Measurements from ENCODE around the gene AOPEP.

The AOPEP gene

DNA sequence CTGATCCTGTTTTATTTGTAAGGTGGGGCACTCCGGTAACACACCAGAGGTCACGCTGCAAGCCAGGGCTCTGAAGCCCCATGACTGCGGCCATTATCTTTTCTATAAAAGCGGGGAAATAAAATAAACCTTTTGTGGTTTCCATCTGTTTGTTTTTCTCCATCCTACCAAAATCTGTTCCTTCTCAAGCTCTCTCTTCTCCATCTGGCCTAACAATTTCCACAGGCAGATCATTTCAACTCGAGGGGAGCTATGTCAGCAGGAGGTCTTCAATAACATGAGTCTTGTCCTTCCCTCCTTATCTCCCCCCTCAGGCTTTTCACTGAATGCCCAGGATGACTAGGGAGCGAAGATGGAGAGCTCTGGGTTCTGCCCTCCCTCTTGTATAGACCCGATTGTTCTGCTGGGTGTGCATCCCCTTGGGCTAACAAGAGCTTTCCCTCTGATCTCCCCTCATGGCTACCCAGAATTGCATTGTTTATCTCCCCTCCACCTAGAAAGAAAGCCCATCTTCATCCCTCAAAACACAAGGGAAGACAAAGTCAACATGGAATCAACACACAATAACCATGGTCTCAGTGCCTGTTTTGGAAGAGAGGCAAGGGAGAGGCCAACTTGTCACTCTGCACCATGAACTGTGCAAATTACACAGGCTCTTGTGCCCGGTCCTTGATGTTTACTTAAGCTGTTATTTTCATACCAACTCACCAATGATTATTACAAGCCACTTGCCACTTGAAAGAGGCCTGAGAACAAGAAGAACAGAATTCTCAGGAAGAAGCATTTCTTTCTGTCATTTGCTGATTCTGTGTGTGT lies 403.2 kb downstream of the AOPEP start:
- H3K27ac ChIP-seq = no peak overlapping the region
- TF ChIP-seq, protein P1, sequence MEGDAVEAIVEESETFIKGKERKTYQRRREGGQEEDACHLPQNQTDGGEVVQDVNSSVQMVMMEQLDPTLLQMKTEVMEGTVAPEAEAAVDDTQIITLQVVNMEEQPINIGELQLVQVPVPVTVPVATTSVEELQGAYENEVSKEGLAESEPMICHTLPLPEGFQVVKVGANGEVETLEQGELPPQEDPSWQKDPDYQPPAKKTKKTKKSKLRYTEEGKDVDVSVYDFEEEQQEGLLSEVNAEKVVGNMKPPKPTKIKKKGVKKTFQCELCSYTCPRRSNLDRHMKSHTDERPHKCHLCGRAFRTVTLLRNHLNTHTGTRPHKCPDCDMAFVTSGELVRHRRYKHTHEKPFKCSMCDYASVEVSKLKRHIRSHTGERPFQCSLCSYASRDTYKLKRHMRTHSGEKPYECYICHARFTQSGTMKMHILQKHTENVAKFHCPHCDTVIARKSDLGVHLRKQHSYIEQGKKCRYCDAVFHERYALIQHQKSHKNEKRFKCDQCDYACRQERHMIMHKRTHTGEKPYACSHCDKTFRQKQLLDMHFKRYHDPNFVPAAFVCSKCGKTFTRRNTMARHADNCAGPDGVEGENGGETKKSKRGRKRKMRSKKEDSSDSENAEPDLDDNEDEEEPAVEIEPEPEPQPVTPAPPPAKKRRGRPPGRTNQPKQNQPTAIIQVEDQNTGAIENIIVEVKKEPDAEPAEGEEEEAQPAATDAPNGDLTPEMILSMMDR (conservative IDR thresholded peaks at IDR 0.05) = no peak
- no peak for TF ChIP-seq ZFX (IDR thresholded peaks at IDR 0.05)

DNA sequence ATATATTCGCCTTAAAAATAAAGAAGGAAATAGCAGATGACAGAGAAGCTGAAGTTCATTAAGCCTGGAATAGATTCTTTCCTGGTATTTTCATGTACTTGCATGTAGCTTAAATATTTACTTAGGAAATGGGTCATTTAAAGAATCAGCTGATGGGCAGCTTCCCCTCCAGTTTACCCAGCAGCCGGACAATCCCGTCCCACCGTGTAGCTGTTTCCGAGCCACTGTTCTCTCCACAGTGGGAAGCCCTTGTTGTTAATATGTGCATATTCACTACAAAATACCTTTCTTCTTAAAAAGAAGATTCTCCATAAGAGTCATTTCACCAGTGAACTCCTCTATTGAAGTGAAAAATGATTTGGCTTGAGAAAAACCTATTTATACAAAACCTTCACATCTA lies 404.0 kb downstream of the AOPEP start:
- no peak for TF ChIP-seq ZFX (IDR thresholded peaks at IDR 0.05)
- TF ChIP-seq, protein P1 (conservative IDR thresholded peaks at IDR 0.05) = no peak
- H3K27ac ChIP-seq = no peak overlapping the region

DNA sequence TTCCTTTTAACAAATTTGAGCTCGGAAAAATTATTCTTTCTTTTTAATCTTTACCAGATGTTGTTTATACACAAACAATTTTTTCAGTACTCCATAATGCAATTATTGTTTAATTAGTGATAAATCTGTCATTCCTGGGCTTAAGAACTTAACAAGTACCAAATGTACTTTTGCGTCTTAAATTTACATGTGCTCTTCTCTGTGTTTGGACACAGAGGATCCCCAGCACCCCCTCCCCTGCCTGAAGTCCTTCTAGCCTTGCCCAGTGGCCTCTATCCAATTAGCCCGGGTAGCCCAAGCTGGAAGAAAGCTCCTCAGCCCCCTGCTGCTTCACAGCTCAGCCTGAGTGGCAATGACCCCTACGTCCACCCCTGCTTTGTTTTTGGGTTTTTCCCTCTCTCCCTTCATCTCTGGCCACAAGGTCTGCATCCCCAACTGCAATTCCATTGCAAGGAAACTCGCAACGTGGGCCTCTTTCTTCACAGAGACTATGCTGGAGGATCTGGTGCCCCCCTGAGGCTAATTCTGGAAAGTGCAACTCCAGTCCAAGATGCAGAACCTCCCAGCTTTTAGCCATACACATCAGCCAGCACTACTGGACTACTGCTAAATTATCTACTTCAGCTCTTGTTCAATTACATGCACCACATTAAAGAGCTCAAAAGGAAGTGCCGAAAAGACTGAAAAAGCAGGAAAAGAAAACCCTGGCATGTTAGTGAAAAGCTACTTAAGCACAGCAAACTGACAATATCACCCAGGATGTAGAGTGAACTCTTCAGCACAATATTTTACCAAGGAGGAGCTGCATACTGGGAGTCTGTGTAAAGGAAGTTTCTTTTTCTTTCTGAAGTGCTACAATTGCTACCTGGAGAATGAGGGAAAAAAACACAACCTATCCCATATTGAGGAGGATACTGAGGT lies 404.8 kb downstream of the AOPEP start:
- TF ChIP-seq, protein P1 (conservative IDR thresholded peaks at IDR 0.05) = peak; percentile 93
- no peak for TF ChIP-seq ZFX (IDR thresholded peaks at IDR 0.05)
- H3K27ac ChIP-seq = no peak overlapping the region

DNA sequence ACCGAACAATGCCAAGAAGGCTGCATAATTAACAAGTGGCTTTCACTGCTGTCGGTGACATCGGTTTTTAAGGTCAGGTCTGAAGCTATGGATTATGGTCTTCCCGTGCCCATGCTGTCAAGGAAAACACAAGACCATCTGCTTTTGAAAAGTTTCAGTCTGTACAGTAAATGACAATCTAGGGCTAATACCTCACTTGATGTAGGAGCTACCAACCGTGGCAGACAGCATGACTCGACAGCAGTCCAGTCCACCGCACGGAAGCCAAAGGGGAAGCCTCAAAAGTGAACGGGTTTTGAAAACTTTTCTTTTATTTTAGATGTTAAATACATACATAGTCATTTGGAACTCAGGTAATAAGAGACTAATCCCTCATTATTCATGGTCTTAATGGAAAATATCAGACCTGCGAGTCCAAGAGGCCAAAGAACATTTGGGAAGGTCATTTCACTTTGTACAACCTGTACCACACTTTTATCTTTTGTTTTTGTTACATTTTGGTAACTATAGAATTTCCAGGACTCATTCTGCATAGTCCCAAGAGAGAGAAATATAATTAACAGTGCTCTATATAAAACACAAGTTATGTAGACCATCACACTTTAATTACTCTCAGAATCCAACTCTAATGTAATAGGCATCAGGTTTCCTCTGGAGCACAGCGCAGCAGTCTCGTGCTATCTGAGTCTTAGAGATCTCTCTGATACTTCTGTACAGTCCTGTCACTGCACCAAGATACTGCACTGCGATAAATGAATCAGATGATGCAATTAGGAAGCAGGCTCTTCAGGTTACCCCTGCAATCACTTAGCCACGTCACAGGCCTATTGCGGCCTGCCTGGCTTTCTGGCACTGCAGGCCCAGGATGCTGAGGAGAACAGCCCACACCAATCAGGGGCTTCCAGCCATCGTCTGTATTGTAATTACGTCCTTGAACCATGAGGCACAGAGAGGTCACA lies 406.1 kb downstream of the AOPEP start:
- H3K27ac ChIP-seq = no peak overlapping the region
- no peak for TF ChIP-seq ZFX (IDR thresholded peaks at IDR 0.05)
- TF ChIP-seq, protein P1 (conservative IDR thresholded peaks at IDR 0.05) = no peak

DNA sequence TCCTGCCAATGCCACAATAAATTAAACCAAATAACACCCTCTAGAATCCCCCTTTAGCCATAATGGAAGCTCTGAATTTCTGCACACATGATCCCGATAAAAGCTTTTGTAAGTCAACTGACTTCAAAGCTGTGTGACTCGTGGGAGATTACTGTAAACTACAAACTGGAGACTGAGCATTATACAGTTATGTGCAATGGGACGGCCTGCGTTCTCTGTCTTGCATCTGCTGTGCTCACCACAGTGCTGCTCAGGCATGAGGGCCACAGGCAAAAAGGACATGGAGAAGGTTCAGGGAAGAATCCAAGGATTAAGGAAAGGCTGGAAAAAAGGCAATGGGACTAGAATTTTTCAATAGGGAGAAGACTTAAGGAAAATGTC lies 406.8 kb downstream of the AOPEP start:
- H3K27ac ChIP-seq = no peak overlapping the region
- TF ChIP-seq ZFX (IDR thresholded peaks at IDR 0.05) = no peak
- TF ChIP-seq, protein P1 (conservative IDR thresholded peaks at IDR 0.05) = no peak

DNA sequence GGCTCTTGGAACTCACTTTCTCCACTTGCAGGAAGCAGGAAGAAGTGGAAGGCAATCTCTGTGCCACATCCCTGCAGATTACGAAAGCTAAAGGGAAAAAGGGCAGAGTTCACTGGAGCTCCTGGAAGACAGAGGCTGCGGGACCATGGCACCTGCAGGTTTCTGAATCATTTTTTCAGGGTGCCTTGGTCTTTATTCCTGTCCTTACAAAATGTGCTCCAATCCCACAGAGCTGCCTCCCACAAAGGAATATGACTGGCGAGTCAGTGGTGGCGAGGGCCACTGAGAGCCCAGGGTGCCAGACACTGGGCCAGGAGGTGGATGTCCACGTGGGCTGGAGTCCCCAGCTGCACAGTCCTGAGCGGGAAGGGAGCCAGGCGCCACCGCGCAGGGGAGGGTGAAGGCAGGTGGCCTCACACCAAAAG lies 408.0 kb downstream of the AOPEP start:
- no peak overlapping the region for H3K27ac ChIP-seq

More for the DNA sequence above, 408.0 kb downstream of the AOPEP start:
- no peak for TF ChIP-seq ZFX (IDR thresholded peaks at IDR 0.05)
- TF ChIP-seq, protein P1 (conservative IDR thresholded peaks at IDR 0.05) = no peak
